Choroid plexus epithelial cell (primary cell): ENCODE measurements around the gene CFAP53.

Experiments used
- DNase-seq: peaks from one replicate; pipeline ENCODE4 v3.0.0-alpha.2; 2010; ENCODE audit warnings: low read depth
- H3K4me3 ChIP-seq: 2 replicates; pipeline ENCODE4 v1.5.1; 2011; ENCODE audit warnings: low read depth, mild to moderate bottlenecking, control low read depth, low read length, moderate library complexity
- TF ChIP-seq, protein P1 (sequence below): conservative IDR thresholded peaks from 2 replicates; pipeline ENCODE4 v1.5.1; 2011; ENCODE audit warnings: low read depth, mild to moderate bottlenecking, control low read depth, inconsistent platforms, low read length, moderate library complexity

Gene CFAP53

DNA sequence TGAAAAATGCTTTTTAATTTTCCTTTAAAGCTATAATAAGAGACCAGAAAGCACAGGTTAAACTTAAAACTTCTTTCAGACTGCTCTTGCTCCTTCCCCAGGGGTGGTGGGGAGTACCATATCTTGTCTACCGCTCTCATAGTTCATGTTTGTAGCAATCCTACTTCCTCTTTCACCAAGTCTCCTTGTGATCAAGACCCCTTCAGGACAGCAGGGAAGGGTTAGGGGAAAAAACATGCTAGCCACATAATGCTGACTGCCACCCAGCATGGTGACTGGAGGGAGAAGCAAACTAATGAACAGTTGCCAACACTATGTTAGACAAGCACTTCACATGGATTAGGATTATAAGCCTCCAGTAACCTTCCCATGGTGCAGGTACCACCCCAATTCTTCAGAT, 79.9 kb downstream of the CFAP53 start:
- DNase-seq: no peak
- no peak overlapping the region for H3K4me3 ChIP-seq
- TF ChIP-seq, protein P1, sequence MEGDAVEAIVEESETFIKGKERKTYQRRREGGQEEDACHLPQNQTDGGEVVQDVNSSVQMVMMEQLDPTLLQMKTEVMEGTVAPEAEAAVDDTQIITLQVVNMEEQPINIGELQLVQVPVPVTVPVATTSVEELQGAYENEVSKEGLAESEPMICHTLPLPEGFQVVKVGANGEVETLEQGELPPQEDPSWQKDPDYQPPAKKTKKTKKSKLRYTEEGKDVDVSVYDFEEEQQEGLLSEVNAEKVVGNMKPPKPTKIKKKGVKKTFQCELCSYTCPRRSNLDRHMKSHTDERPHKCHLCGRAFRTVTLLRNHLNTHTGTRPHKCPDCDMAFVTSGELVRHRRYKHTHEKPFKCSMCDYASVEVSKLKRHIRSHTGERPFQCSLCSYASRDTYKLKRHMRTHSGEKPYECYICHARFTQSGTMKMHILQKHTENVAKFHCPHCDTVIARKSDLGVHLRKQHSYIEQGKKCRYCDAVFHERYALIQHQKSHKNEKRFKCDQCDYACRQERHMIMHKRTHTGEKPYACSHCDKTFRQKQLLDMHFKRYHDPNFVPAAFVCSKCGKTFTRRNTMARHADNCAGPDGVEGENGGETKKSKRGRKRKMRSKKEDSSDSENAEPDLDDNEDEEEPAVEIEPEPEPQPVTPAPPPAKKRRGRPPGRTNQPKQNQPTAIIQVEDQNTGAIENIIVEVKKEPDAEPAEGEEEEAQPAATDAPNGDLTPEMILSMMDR: no peak

GRCh38 chr18:50183556-50183955, 82.7 kb downstream of the CFAP53 start:
- TF ChIP-seq, protein P1: no peak
- DNase-seq: peak; percentile 64
- H3K4me3 ChIP-seq: no peak overlapping the region

DNA sequence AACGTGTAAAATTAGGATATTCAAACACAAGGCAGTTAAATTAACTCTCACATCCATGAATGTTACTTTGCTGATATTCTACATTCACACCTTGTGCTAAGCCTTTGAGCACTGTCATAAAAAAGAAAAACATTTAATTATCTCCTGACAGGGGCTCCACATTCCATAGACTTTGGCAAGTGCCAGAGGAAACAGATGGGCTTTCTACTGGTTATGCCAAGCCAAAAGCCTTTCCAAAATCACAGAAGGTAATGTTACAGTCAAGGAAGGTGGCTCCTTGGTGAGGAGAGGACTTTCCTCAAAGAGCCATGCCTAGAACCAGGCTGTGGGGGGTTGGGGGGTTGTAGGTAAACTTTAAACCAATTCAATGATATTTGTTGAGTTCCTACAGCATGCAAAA, 83.8 kb downstream of the CFAP53 start:
- TF ChIP-seq, protein P1: no peak
- H3K4me3 ChIP-seq: no peak overlapping the region
- DNase-seq: no peak

- no peak overlapping the region for H3K4me3 ChIP-seq
- DNase-seq: no peak
- TF ChIP-seq, protein P1: no peak
Observed at GRCh38 chr18:50181590-50181989, 84.7 kb downstream of the CFAP53 start.

GRCh38 chr18:50179465-50179864, 86.8 kb downstream of the CFAP53 start:
- no peak overlapping the region for H3K4me3 ChIP-seq
- no peak for DNase-seq
- TF ChIP-seq, protein P1: no peak

DNA sequence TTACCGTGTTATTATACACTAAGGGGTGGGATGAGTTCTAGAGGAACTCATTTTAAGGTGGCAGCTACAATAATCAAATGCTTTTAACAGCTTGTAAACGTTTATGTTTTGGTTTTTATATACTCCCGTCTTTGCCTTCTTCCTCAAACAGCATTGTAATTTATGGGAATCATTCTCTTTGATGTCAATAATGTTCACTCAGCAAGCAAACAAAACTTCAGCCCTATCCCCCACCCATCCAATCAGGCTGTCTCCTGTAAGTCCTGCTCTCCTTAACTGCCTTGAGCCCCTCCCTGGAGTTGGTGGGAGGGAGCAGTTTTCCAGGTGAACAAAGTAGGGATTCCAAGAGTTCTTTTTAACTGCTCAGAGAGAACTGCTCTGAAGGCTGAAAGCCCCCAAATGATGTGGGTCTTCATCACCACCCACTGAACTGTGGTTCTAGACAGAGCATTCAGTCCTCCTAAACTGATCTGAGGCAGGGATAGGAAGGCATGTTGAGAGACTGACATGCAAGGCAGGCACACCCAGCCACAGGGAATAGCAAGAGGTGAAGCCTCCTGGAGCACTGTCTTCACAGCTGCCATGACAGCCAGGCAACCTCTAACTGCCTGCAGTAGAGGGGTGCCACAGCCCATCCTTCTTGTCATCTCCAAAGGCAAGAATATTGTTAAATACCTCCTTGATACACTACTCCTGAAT, 88.9 kb downstream of the CFAP53 start:
- TF ChIP-seq, protein P1: no peak
- no peak for DNase-seq
- H3K4me3 ChIP-seq: no peak overlapping the region
